K562 (cell line): ENCODE data around the gene AMOTL1.

ENCODE experiments used
- CEBPB ChIP-seq: fragments of 450-650 bp; IDR thresholded peaks from 2 replicates; pipeline ENCODE4 v1.6.1; 2016; ENCODE audit warnings: missing genetic modification characterization, missing compliant biosample characterization
- DPF2 ChIP-seq: fragments of 450-650 bp; IDR thresholded peaks from 2 replicates; pipeline ENCODE4 v1.6.1; 2016
- MCM5 ChIP-seq: fragments of 450-650 bp; IDR thresholded peaks from 2 replicates; pipeline ENCODE4 v1.6.1; 2016; ENCODE audit warnings: low read depth
- NFYB ChIP-seq: IDR thresholded peaks from 2 replicates; pipeline ENCODE4 v1.6.1; 2011; ENCODE audit warnings: mild to moderate bottlenecking, moderate library complexity; ENCODE audit not compliant: insufficient read length; ENCODE audit errors: extremely low read depth
- PCBP2 ChIP-seq: fragments of 200-400 bp; formaldehyde crosslinking; IDR thresholded peaks from 2 replicates; pipeline ENCODE4 v1.6.1; 2018; ENCODE audit warnings: low read length, low read depth, mild to moderate bottlenecking, moderate library complexity; ENCODE audit not compliant: poor library complexity, severe bottlenecking

DNA sequence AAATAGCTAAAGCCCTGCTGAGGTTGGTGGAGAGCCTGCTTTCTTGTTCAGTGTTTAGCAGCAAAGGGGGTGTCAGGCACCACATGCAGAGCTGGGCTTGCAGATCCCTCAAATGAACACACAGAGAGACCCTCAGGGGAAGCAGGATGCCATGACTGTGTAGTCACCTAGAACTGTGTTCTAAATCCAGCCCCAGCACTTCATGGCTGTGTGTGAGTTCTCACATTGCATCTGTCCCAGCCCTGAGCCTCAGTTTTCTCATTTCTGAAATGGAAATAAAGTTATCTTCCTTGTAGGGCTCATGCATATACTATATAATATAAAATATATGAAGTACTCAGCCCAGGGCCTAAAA is 158.1 kb downstream of the AMOTL1 start:
- TF ChIP-seq NFYB (no peak), MCM5 (no peak), PCBP2 (no peak), CEBPB (tag) (no peak), DPF2 (no peak)
